ENCODE data around the gene CCDC149.

GRCh38 chr4:24865401-24865800, 47.4 kb downstream of the CCDC149 start:
- TF ChIP-seq EZH2 (IDR thresholded peaks at IDR 0.05; ENCODE audit: borderline replicate concordance, low read depth, low read length, severe bottlenecking) (no peak), CTCF (IDR thresholded peaks at IDR 0.05; ENCODE audit: borderline replicate concordance, extremely low read depth, low read length, poor library complexity, severe bottlenecking) (no peak)

Data from DND-41 (cell line).